H1 (cell line): ENCODE measurements around the gene DEAF1. TPM values are rescaled to one million over a fixed set of nuclear protein-coding genes. Genes with fewer than 3 reads are reported as not detected.

ENCODE experiments used
- CTCF ChIA-PET: fragments of 300-600 bp; sonication (Branson Sonifier 250); formaldehyde crosslinking; loops from one replicate; lab custom pipeline; 2021; ENCODE audit not compliant: partially characterized antibody; lab: Charles Lee
- POLR2A ChIA-PET: fragments of 300-600 bp; sonication (Branson Sonifier 250); formaldehyde crosslinking; loops from one replicate; lab custom pipeline; 2021; ENCODE audit warnings: inconsistent platforms; ENCODE audit not compliant: partially characterized antibody; lab: Charles Lee
- DNase-seq, 2 experiments: peaks; one replicate each; pipeline versions ENCODE4 v3.0.0 to v3.0.0-alpha.2; 2010 to 2022; ENCODE audit warnings: low spot score in 2 of 2, low read depth in 1 of 2, mixed read lengths in 1 of 2
- FAIRE-seq: peaks from 2 replicates; lab custom pipeline; 2011; peaks lifted over from hg19 to GRCh38; lab: Jason Lieb, UNC
- H2AFZ ChIP-seq: 2 replicates; pipeline ENCODE4 v1.8.1; 2012; ENCODE audit warnings: low read length, inconsistent platforms
- H2AK5ac ChIP-seq: 2 replicates; pipeline ENCODE4 v1.6.1; 2013; ENCODE audit warnings: low read depth, low read length
- H2BK120ac ChIP-seq: replicated peaks from 2 replicates; pipeline ENCODE3; 2013; ENCODE audit warnings: low read depth, low read length, inconsistent platforms
- H2BK12ac ChIP-seq: 2 replicates; pipeline ENCODE4 v1.6.1; 2013; ENCODE audit warnings: low read depth, low read length
- H2BK15ac ChIP-seq: 2 replicates; pipeline ENCODE4 v1.6.1; 2013; ENCODE audit warnings: low read length
- H2BK20ac ChIP-seq: 2 replicates; pipeline ENCODE4 v1.6.1; 2013; ENCODE audit warnings: low read length
- H2BK5ac ChIP-seq: 2 replicates; pipeline ENCODE4 v1.6.1; 2013; ENCODE audit warnings: low read depth, low read length
- H3K14ac ChIP-seq: 2 replicates; pipeline ENCODE4 v1.6.1; 2013; ENCODE audit warnings: inconsistent platforms; ENCODE audit not compliant: insufficient read length
- H3K18ac ChIP-seq: 2 replicates; pipeline ENCODE4 v1.6.1; 2013; ENCODE audit warnings: low read length; ENCODE audit errors: extremely low read depth
- H3K23ac ChIP-seq: 2 replicates; pipeline ENCODE4 v1.6.1; 2013; ENCODE audit warnings: inconsistent platforms; ENCODE audit not compliant: insufficient read length
- H3K23me2 ChIP-seq: 2 replicates; pipeline ENCODE4 v1.6.1; 2013; ENCODE audit warnings: low read depth, low read length
- H3K27ac ChIP-seq: 2 replicates; pipeline ENCODE4 v1.6.1; 2011; ENCODE audit warnings: low read depth, low read length, inconsistent platforms
- H3K27me3 ChIP-seq, 4 experiments: replicated peaks in 1 of 4; 1 replicate in 1 of 4; 2 replicates in 3 of 4; pipeline versions ENCODE4 v1.6.1 to v1.8.1; 2011 to 2013; ENCODE audit warnings: low read length in 3 of 4, mild to moderate bottlenecking in 3 of 4, inconsistent platforms in 2 of 4, mixed read lengths in 2 of 4, moderate library complexity in 1 of 4; ENCODE audit not compliant: control insufficient read depth in 3 of 4, insufficient read depth in 3 of 4; ENCODE audit errors: extremely low read depth in 1 of 4
- H3K36me3 ChIP-seq, 4 experiments: 2 replicates each; pipeline versions ENCODE4 v1.6.1 to v1.8.1; 2011 to 2013; ENCODE audit warnings: mild to moderate bottlenecking in 4 of 4, low read length in 3 of 4, moderate library complexity in 2 of 4, control low read depth in 1 of 4, inconsistent platforms in 1 of 4; ENCODE audit not compliant: insufficient read depth in 4 of 4, control insufficient read depth in 2 of 4
- H3K4ac ChIP-seq: replicated peaks from 2 replicates; pipeline ENCODE3; 2013; ENCODE audit warnings: low read length, low read depth, mixed read lengths, inconsistent platforms; ENCODE audit not compliant: insufficient read length
- H3K4me1 ChIP-seq, 4 experiments: replicated peaks in 1 of 4; 1 replicate in 1 of 4; 2 replicates in 3 of 4; pipeline versions ENCODE4 v1.6.1 to v1.8.1; 2011 to 2013; ENCODE audit warnings: low read length in 3 of 4, inconsistent platforms in 2 of 4, mixed read lengths in 1 of 4; ENCODE audit not compliant: insufficient read depth in 4 of 4, control insufficient read depth in 3 of 4
- H3K4me2 ChIP-seq, 2 experiments: 2 replicates each; pipeline versions ENCODE4 v1.6.1 to v1.8.1; 2011 to 2013; ENCODE audit warnings: low read depth in 2 of 2, low read length in 2 of 2, control low read depth in 1 of 2, inconsistent platforms in 1 of 2, mild to moderate bottlenecking in 1 of 2; ENCODE audit not compliant: insufficient read depth in 1 of 2
- H3K4me3 ChIP-seq, 4 experiments: fragments of 200-600, 300-600 bp in 1 of 4; sonication (generic), shearing (Covaris generic), sonication (Bioruptor Twin) in 1 of 4; 2 replicates each; pipeline versions ENCODE4 v1.5.1 to v1.8.1; 2011 to 2016; ENCODE audit warnings: low read length in 4 of 4, low read depth in 3 of 4, control low read depth in 2 of 4, inconsistent platforms in 2 of 4, mild to moderate bottlenecking in 2 of 4, mixed read lengths in 1 of 4, moderate library complexity in 1 of 4; ENCODE audit not compliant: insufficient read depth in 2 of 4; ENCODE audit errors: extremely low read depth in 1 of 4
- H3K56ac ChIP-seq: replicated peaks from 2 replicates; pipeline ENCODE3; 2013; ENCODE audit warnings: low read depth, mild to moderate bottlenecking, mixed read lengths, low read length, inconsistent platforms; ENCODE audit not compliant: insufficient read length
- H3K79me1 ChIP-seq: 2 replicates; pipeline ENCODE4 v1.6.1; 2013; ENCODE audit warnings: low read depth, low read length, control low read depth
- H3K79me2 ChIP-seq, 2 experiments: 2 replicates each; pipeline versions ENCODE4 v1.6.1 to v1.8.1; 2012 to 2013; ENCODE audit warnings: low read length in 2 of 2, mild to moderate bottlenecking in 2 of 2, inconsistent platforms in 1 of 2; ENCODE audit not compliant: insufficient read depth in 2 of 2, control insufficient read depth in 1 of 2
- H3K9ac ChIP-seq, 4 experiments: replicated peaks in 1 of 4; 1 replicate in 1 of 4; 2 replicates in 3 of 4; pipeline versions ENCODE4 v1.6.1 to v1.8.1; 2011 to 2013; ENCODE audit warnings: low read depth in 3 of 4, low read length in 3 of 4, control low read depth in 2 of 4, mild to moderate bottlenecking in 2 of 4, moderate library complexity in 2 of 4, inconsistent platforms in 1 of 4; ENCODE audit errors: extremely low read depth in 1 of 4
- H3K9me3 ChIP-seq, 2 experiments: 2 replicates each; pipeline versions ENCODE4 v1.6.1 to v1.8.1; 2012 to 2013; ENCODE audit warnings: mild to moderate bottlenecking in 2 of 2, moderate library complexity in 2 of 2, control low read depth in 1 of 2, inconsistent platforms in 1 of 2, low read depth in 1 of 2, low read length in 1 of 2, mixed read lengths in 1 of 2; ENCODE audit not compliant: insufficient read depth in 2 of 2
- H4K20me1 ChIP-seq, 2 experiments: replicated peaks in 1 of 2; 2 replicates each; pipeline versions ENCODE3 to v1.8.1; 2011 to 2013; ENCODE audit warnings: inconsistent platforms in 2 of 2, low read length in 2 of 2, mild to moderate bottlenecking in 1 of 2; ENCODE audit not compliant: insufficient read depth in 2 of 2, control insufficient read depth in 1 of 2
- H4K5ac ChIP-seq: 2 replicates; pipeline ENCODE4 v1.6.1; 2013; ENCODE audit warnings: low read length, low read depth, mixed read lengths, inconsistent platforms; ENCODE audit not compliant: insufficient read length
- H4K8ac ChIP-seq: 2 replicates; pipeline ENCODE4 v1.8.0; 2013; ENCODE audit warnings: mild to moderate bottlenecking, moderate library complexity, low read length, inconsistent platforms; ENCODE audit not compliant: insufficient read depth; ENCODE audit errors: extremely low read depth
- H4K91ac ChIP-seq: replicated peaks from 2 replicates; pipeline ENCODE3; 2013; ENCODE audit warnings: low read length, mixed read lengths, inconsistent platforms; ENCODE audit not compliant: insufficient read length
- CBX8 ChIP-seq: fragments of 300-800, 300-1000 bp; sonication (generic); IDR thresholded peaks from 2 replicates; pipeline ENCODE4 v1.7.1; 2016; ENCODE audit warnings: low read depth, low read length, borderline replicate concordance
- CEBPB ChIP-seq: IDR thresholded peaks from 2 replicates; pipeline ENCODE4 v1.6.1; 2012; ENCODE audit warnings: low read depth, low read length
- GABPA ChIP-seq: IDR thresholded peaks from 2 replicates; pipeline ENCODE4 v1.6.1; 2011; ENCODE audit warnings: mild to moderate bottlenecking, low read length, moderate library complexity, borderline replicate concordance; ENCODE audit not compliant: insufficient read depth
- SP2 ChIP-seq: IDR thresholded peaks from 2 replicates; pipeline ENCODE4 v1.6.1; 2012; ENCODE audit warnings: mild to moderate bottlenecking, low read length, inconsistent platforms
- TBP ChIP-seq: IDR thresholded peaks from 2 replicates; pipeline ENCODE4 v1.6.1; 2011; ENCODE audit warnings: low read depth, low read length, improper control_type of control experiment
- WGBS, 2 experiments: shearing (Covaris generic) in 1 of 2; methylation state at CpG; one replicate each; pipeline versions ENCODE4 v1.1.6 to v1.1.7; 2013 to 2015; ENCODE audit warnings: low lambda C conversion rate in 2 of 2, mixed read lengths in 2 of 2, inconsistent platforms in 1 of 2, low coverage in 1 of 2, missing lambda C conversion rate in 1 of 2; ENCODE audit not compliant: insufficient replicate concordance in 2 of 2, insufficient coverage in 1 of 2, insufficient read length in 1 of 2; ENCODE audit errors: extremely low coverage in 1 of 2, missing lambda C conversion rate in 1 of 2; 5-methylcytosine and 5-hydroxymethylcytosine counted together
- polyA plus RNA-seq, 7 experiments: library from polyadenylated mRNA; depleted of rRNA in 3 of 7; stranded (reverse) in 5 of 7; unstranded in 2 of 7; fragments of >200 nt in 5 of 7; fragments of 200-250 nt in 2 of 7; gene quantifications; 1 replicate in 5 of 7; 2 replicates in 1 of 7; 4 replicates in 1 of 7; pipeline versions ENCODE4 v1.2.1 to v1.2.3, GENCODE V29; 2011 to 2013; ENCODE audit warnings: missing spikeins in 2 of 7, mixed read lengths in 2 of 7
- total RNA-seq: library from RNA; stranded (reverse); fragmentation: NEBNext Ultra II Directional; extraction: Animal tissue kit (Norgen Biotek cat#: 25700); gene quantifications from 2 replicates; pipeline ENCODE4 v1.2.1, GENCODE V29; 2021

DEAF1 gene
- total and polyA plus RNA-seq, 2 of the 8 experiments (the other 6 are each of a cell fraction or from before 2014, with no cell fraction given), result 47.3 to 58.4 TPM

GRCh38 chr11:621838-622237 is 73.2 kb downstream of the DEAF1 start:
- Histone ChIP-seq H3K23me2 (no peaks in the 10 kb centered on the region; the same call in 1 of the 2 replicates), H3K4me3 (no peak overlapping the region), H3K27me3 (peaks cover 0 to 4% (median 0%) of the 10 kb centered on the region in 4 experiments; a peak in 3 of 7 replicates), H4K91ac (no peak overlapping the region), H2BK120ac (no peak overlapping the region), H3K4ac (no peak overlapping the region), H4K20me1 (peaks cover 0 to 9% of the 10 kb centered on the region in 2 experiments), H3K4me1 (peaks cover 0 to 6% (median 1%) of the 10 kb centered on the region in 4 experiments; a peak in 3 of 7 replicates), H3K9ac (no peak overlapping the region), H2AK5ac (no peak overlapping the region), H3K14ac (no peak overlapping the region)
- POLR2A ChIA-PET, result interaction anchor here (2.8 kb wide), 1 partner anchor 17 kb away, joined by 10 read pairs; no protein-coding TSS in a partner anchor
- CTCF ChIA-PET, result interaction anchor here (1.3 kb wide), 1 partner anchor 11 kb away, joined by 4 read pairs; no protein-coding TSS in a partner anchor
- WGBS, 2 experiments, result 94% methylated on average over 27 of the region's 27 CpGs; no CpG with 5 or more reads in 1 of the 2 experiments
- TF ChIP-seq GABPA, result no peak
- TF ChIP-seq SP2, result no peak
- TF ChIP-seq CEBPB, result no peak
- no peak for TF ChIP-seq CBX8
- TF ChIP-seq TBP, result no peak
- TF ChIP-seq, all 59 proteins: peak for 0
- H2BK5ac ChIP-seq, result no peak overlapping the region; the same call in 1 of the 2 replicates
- H3K9me3 ChIP-seq, result no peaks in the 10 kb centered on the region
- H3K18ac ChIP-seq, result no peak overlapping the region
- H3K56ac ChIP-seq, result no peak overlapping the region
- H4K5ac ChIP-seq, result no peak overlapping the region
- no peak overlapping the region for H2BK12ac ChIP-seq
- H3K4me2 ChIP-seq, result no peak overlapping the region
- H3K23ac ChIP-seq, result no peak overlapping the region
- H3K36me3 ChIP-seq, result no peaks in the 10 kb centered on the region
- H2BK15ac ChIP-seq, result no peak overlapping the region
- no peak overlapping the region for H2AFZ ChIP-seq
- no peaks in the 10 kb centered on the region for H3K79me2 ChIP-seq
- no peaks in the 10 kb centered on the region for H3K79me1 ChIP-seq
- DNase-seq, result no peak
- H3K27ac ChIP-seq, result no peak overlapping the region
- H2BK20ac ChIP-seq, result no peak overlapping the region
- FAIRE-seq, result no peak
- H4K8ac ChIP-seq, result no peak overlapping the region
